ENCODE data around the gene ZNF600. TPM values are rescaled to one million over a fixed set of nuclear protein-coding genes. Genes with fewer than 3 reads are reported as not detected.
A peak's percentile ranks its signal among the peaks of the same experiment; 100 is the strongest.

ZNF600 gene
- total and polyA plus RNA-seq, 9 of the 15 experiments (the other 6 are each of a cell fraction or from before 2014, with no cell fraction given), result 5.7 to 21.5 (median 17.6) TPM

GRCh38 chr19:52734893-52735661 is 51.5 kb downstream of the ZNF600 start, which contains the start of gene ZNF611 (continued):
- TF ChIP-seq TCF7 (IDR thresholded peaks at IDR 0.05; ENCODE audit: borderline replicate concordance) (0 out of 2 replicates have a peak, but pooled peaks have one; percentile 16), ZNF699 (CRISPR knock-in tag; IDR thresholded peaks at IDR 0.05; ENCODE audit: insufficient replicate concordance) (no peak), TFE3 (CRISPR knock-in tag; IDR thresholded peaks at IDR 0.05) (no peak), ZC3H11A (IDR thresholded peaks at IDR 0.05; ENCODE audit: low read depth, low read length) (no peak), CREBBP (IDR thresholded peaks at IDR 0.05; ENCODE audit: low read depth, low read length) (no peak), ASH1L (IDR thresholded peaks at IDR 0.05; ENCODE audit: borderline replicate concordance, low read depth, partially characterized antibody) (peak; percentile 62), CEBPZ (IDR thresholded peaks at IDR 0.05; ENCODE audit: borderline replicate concordance, low read depth, low read length) (no peak), REST (IDR thresholded peaks at IDR 0.05; ENCODE audit: borderline replicate concordance) (peak; percentile 56; the same call in 1 of the 2 replicates), REST (CRISPR knock-in tag; IDR thresholded peaks at IDR 0.05; ENCODE audit: low read depth) (no peak), ZNF324 (CRISPR knock-in tag; IDR thresholded peaks at IDR 0.05) (no peak), ZZZ3 (IDR thresholded peaks at IDR 0.05) (no peak), CHCHD3 (CRISPR knock-in tag; IDR thresholded peaks at IDR 0.05) (no peak)
